Measurements from ENCODE around the gene DNAH17. TPM values are rescaled to one million over a fixed set of nuclear protein-coding genes. Genes with fewer than 3 reads are reported as not detected.

DNAH17 gene
- total and polyA plus RNA-seq, 2 experiments from 2014 or later: 0.64 TPM; not detected in 1

GRCh38 chr17:78484271-78485246 lies 92.6 kb downstream of the DNAH17 start:
- in situ Hi-C loops (cut with MboI): no loop called here
- peak overlapping the region; percentile 49 for H3K4me2 ChIP-seq (ENCODE audit: unreplicated experiment)
- no peaks in the 10 kb centered on the region for H3F3A ChIP-seq (ENCODE audit: insufficient read depth)
- no peaks in the 10 kb centered on the region for H3K9me3 ChIP-seq (ENCODE audit: low read depth)
- H3K4me3 ChIP-seq: peak overlapping the region; percentile 58
- H3K36me3 ChIP-seq (ENCODE audit: low read depth): no peaks in the 10 kb centered on the region
- no peak for TF ChIP-seq EZH2 (IDR thresholded peaks at IDR 0.05; ENCODE audit: insufficient read depth, poor library complexity, severe bottlenecking)
- peak overlapping the region; percentile 81 for H2AFZ ChIP-seq
- no peak overlapping the region for H3K27ac ChIP-seq
- no peaks in the 10 kb centered on the region for H3K4me1 ChIP-seq (ENCODE audit: insufficient read depth)
- H3K9ac ChIP-seq: peak overlapping the region; percentile 41; the same call in 1 of the 2 replicates
- H3K27me3 ChIP-seq (replicated peaks; ENCODE audit: insufficient read depth): peaks cover 8% of the 10 kb centered on the region; the same call in 1 of the 2 replicates
- DNase-seq: peak; percentile 50
- H3K79me2 ChIP-seq (ENCODE audit: insufficient read depth): no peaks in the 10 kb centered on the region
- 11 to 13% methylated on average over 31 to 43 of the region's 43 CpGs for WGBS, 2 experiments (ENCODE audit: low coverage in 1 of 2, low lambda C conversion rate in 2 of 2, missing lambda C conversion rate in 2 of 2)
- no peaks in the 10 kb centered on the region for H4K20me1 ChIP-seq (ENCODE audit: insufficient read depth)
- no peaks in the 10 kb centered on the region for H3K9me2 ChIP-seq (ENCODE audit: insufficient read depth)

GRCh38 chr17:78479369-78479768 lies 97.8 kb downstream of the DNAH17 start:
- no peaks in the 10 kb centered on the region for H4K20me1 ChIP-seq (ENCODE audit: insufficient read depth)
- no peaks in the 10 kb centered on the region for H3F3A ChIP-seq (ENCODE audit: insufficient read depth)
- no peaks in the 10 kb centered on the region for H3K9me2 ChIP-seq (ENCODE audit: insufficient read depth)
- no peaks in the 10 kb centered on the region for H3K4me1 ChIP-seq (ENCODE audit: insufficient read depth)
- H3K9me3 ChIP-seq (ENCODE audit: low read depth): no peaks in the 10 kb centered on the region
- H2AFZ ChIP-seq: no peak overlapping the region
- no peaks in the 10 kb centered on the region for H3K36me3 ChIP-seq (ENCODE audit: low read depth)
- no peak overlapping the region for H3K9ac ChIP-seq
- H3K27me3 ChIP-seq (replicated peaks; ENCODE audit: insufficient read depth): peaks cover 22% of the 10 kb centered on the region; the same call in 1 of the 2 replicates
- no peak for DNase-seq
- in situ Hi-C loops (cut with MboI): no loop called here
- H3K79me2 ChIP-seq (ENCODE audit: insufficient read depth): no peaks in the 10 kb centered on the region
- 77 to 83% methylated on average over 11 of the region's 11 CpGs for WGBS, 2 experiments (ENCODE audit: low coverage in 1 of 2, low lambda C conversion rate in 2 of 2, missing lambda C conversion rate in 2 of 2)
- TF ChIP-seq EZH2phosphoT487 (IDR thresholded peaks at IDR 0.05; ENCODE audit: insufficient read depth, low read depth) (no peak), EZH2 (IDR thresholded peaks at IDR 0.05; ENCODE audit: insufficient read depth, poor library complexity, severe bottlenecking) (no peak)
- H3K4me2 ChIP-seq (ENCODE audit: unreplicated experiment): no peak overlapping the region
- H3K27ac ChIP-seq: no peak overlapping the region
- no peak overlapping the region for H3K4me3 ChIP-seq

- no peaks in the 10 kb centered on the region for H3K4me1 ChIP-seq (ENCODE audit: insufficient read depth)
- no peak overlapping the region for H3K27ac ChIP-seq
- DNase-seq: no peak
- H3F3A ChIP-seq (ENCODE audit: insufficient read depth): no peaks in the 10 kb centered on the region
- no peak overlapping the region for H3K4me2 ChIP-seq (ENCODE audit: unreplicated experiment)
- no peaks in the 10 kb centered on the region for H3K79me2 ChIP-seq (ENCODE audit: insufficient read depth)
- 55 to 60% methylated on average over 6 of the region's 6 CpGs for WGBS, 2 experiments (ENCODE audit: low coverage in 1 of 2, low lambda C conversion rate in 2 of 2, missing lambda C conversion rate in 2 of 2)
- H3K4me3 ChIP-seq: no peak overlapping the region
- H3K9me2 ChIP-seq (ENCODE audit: insufficient read depth): no peaks in the 10 kb centered on the region
- H4K20me1 ChIP-seq (ENCODE audit: insufficient read depth): no peaks in the 10 kb centered on the region
- H3K27me3 ChIP-seq (replicated peaks; ENCODE audit: insufficient read depth): peaks cover 26% of the 10 kb centered on the region; the same call in 1 of the 2 replicates
- no peak for TF ChIP-seq EZH2 (IDR thresholded peaks at IDR 0.05; ENCODE audit: insufficient read depth, poor library complexity, severe bottlenecking)
- no peak for TF ChIP-seq EZH2phosphoT487 (IDR thresholded peaks at IDR 0.05; ENCODE audit: insufficient read depth, low read depth)
- in situ Hi-C loops (cut with MboI): no loop called here
- H3K9ac ChIP-seq: no peak overlapping the region
- H2AFZ ChIP-seq: no peak overlapping the region
- no peaks in the 10 kb centered on the region for H3K9me3 ChIP-seq (ENCODE audit: low read depth)
- H3K36me3 ChIP-seq (ENCODE audit: low read depth): no peaks in the 10 kb centered on the region
Measured at GRCh38 chr17:78478757-78479297, 98.4 kb downstream of the DNAH17 start.

GRCh38 chr17:78477913-78478756 lies 99.1 kb downstream of the DNAH17 start:
- no peak overlapping the region for H3K4me2 ChIP-seq (ENCODE audit: unreplicated experiment)
- no peaks in the 10 kb centered on the region for H3K9me3 ChIP-seq (ENCODE audit: low read depth)
- no peaks in the 10 kb centered on the region for H3K79me2 ChIP-seq (ENCODE audit: insufficient read depth)
- H3K9ac ChIP-seq: no peak overlapping the region
- no peaks in the 10 kb centered on the region for H3K9me2 ChIP-seq (ENCODE audit: insufficient read depth)
- 63 to 73% methylated on average over 1 to 2 of the region's 2 CpGs for WGBS, 2 experiments (ENCODE audit: low coverage in 1 of 2, low lambda C conversion rate in 2 of 2, missing lambda C conversion rate in 2 of 2)
- in situ Hi-C loops (cut with MboI): no loop called here
- no peak overlapping the region for H3K27ac ChIP-seq
- H3K36me3 ChIP-seq (ENCODE audit: low read depth): no peaks in the 10 kb centered on the region
- no peak for TF ChIP-seq EZH2 (IDR thresholded peaks at IDR 0.05; ENCODE audit: insufficient read depth, poor library complexity, severe bottlenecking)
- no peak for TF ChIP-seq EZH2phosphoT487 (IDR thresholded peaks at IDR 0.05; ENCODE audit: insufficient read depth, low read depth)
- DNase-seq: no peak
- H3K27me3 ChIP-seq (replicated peaks; ENCODE audit: insufficient read depth): peaks cover 30% of the 10 kb centered on the region; the same call in 1 of the 2 replicates
- H3K4me3 ChIP-seq: no peak overlapping the region
- no peaks in the 10 kb centered on the region for H4K20me1 ChIP-seq (ENCODE audit: insufficient read depth)
- H2AFZ ChIP-seq: no peak overlapping the region
- no peaks in the 10 kb centered on the region for H3K4me1 ChIP-seq (ENCODE audit: insufficient read depth)
- H3F3A ChIP-seq (ENCODE audit: insufficient read depth): no peaks in the 10 kb centered on the region
